ENCODE results near the gene PIK3R3. TPM values are rescaled to one million over a fixed set of nuclear protein-coding genes. Genes with fewer than 3 reads are reported as not detected.

The PIK3R3 gene
- total and polyA plus RNA-seq, 9 of the 15 experiments (the other 6 are each of a cell fraction or from before 2014, with no cell fraction given): 1.4 to 7.7 (median 4.6) TPM

GRCh38 chr1:46158312-46159281 lies 26.2 kb upstream of the PIK3R3 start (continued):
- TF ChIP-seq ZNF318 (IDR thresholded peaks at IDR 0.05; ENCODE audit: borderline replicate concordance in 1 of 2, low read depth in 1 of 2): peak in 1 of 2 experiments; percentile 73; a peak in 1 of 4 replicates
- no peak for TF ChIP-seq SETDB1 (IDR thresholded peaks at IDR 0.05; ENCODE audit: low read length)
- no peak for TF ChIP-seq ZFP30 (CRISPR knock-in tag; IDR thresholded peaks at IDR 0.05; ENCODE audit: borderline replicate concordance)
- no peak for TF ChIP-seq HMG20B (CRISPR knock-in tag; IDR thresholded peaks at IDR 0.05)
- TF ChIP-seq XRCC4 (IDR thresholded peaks at IDR 0.05; ENCODE audit: extremely low read depth, insufficient read depth, insufficient read length): no peak
- TF ChIP-seq ZNF830 (CRISPR knock-in tag; IDR thresholded peaks at IDR 0.05): no peak
- TF ChIP-seq EGR1 (conservative IDR thresholded peaks at IDR 0.05): no peak; the same call in 1 of the 2 replicates
- TF ChIP-seq ZNF695 (CRISPR knock-in tag; IDR thresholded peaks at IDR 0.05): no peak
- no peak for TF ChIP-seq PCBP2 (IDR thresholded peaks at IDR 0.05; ENCODE audit: low read depth, low read length, poor library complexity, severe bottlenecking)
- TF ChIP-seq ZNF212 (CRISPR knock-in tag; IDR thresholded peaks at IDR 0.05): no peak
- TF ChIP-seq ARID3B (CRISPR knock-in tag; IDR thresholded peaks at IDR 0.05; ENCODE audit: borderline replicate concordance): no peak
- no peak for TF ChIP-seq ZNF77 (CRISPR knock-in tag; IDR thresholded peaks at IDR 0.05)
- TF ChIP-seq ATF6 (CRISPR knock-in tag; IDR thresholded peaks at IDR 0.05): no peak

Data from K562 (cell line).